Right lobe of liver (tissue), 4 donors: ENCODE results near the gene CHKA.

Experiments used
- POLR2A ChIP-seq: fragments of 450-650 bp; IDR thresholded peaks from one replicate; pipeline ENCODE4 v1.6.1; 2017; ENCODE audit warnings: antibody characterized with exemption, mild to moderate bottlenecking
- TF ChIP-seq, protein P1 (sequence below), 4 donors: fragments of 200-600 bp in 3 of 4; fragments of 450-650 bp in 1 of 4; IDR thresholded peaks; one replicate each; pipeline versions ENCODE4 v1.5.1 to v1.8.0; 2016 to 2022; ENCODE audit warnings: antibody characterized with exemption in 4 of 4, mild to moderate bottlenecking in 2 of 4
- donor health status: DM: no; HTN: no; CAD: no.
- donor health status: DM: no; HTN: no; CAD: no.
- donor health status: DM: no; HTN: yes; CAD: no.

DNA sequence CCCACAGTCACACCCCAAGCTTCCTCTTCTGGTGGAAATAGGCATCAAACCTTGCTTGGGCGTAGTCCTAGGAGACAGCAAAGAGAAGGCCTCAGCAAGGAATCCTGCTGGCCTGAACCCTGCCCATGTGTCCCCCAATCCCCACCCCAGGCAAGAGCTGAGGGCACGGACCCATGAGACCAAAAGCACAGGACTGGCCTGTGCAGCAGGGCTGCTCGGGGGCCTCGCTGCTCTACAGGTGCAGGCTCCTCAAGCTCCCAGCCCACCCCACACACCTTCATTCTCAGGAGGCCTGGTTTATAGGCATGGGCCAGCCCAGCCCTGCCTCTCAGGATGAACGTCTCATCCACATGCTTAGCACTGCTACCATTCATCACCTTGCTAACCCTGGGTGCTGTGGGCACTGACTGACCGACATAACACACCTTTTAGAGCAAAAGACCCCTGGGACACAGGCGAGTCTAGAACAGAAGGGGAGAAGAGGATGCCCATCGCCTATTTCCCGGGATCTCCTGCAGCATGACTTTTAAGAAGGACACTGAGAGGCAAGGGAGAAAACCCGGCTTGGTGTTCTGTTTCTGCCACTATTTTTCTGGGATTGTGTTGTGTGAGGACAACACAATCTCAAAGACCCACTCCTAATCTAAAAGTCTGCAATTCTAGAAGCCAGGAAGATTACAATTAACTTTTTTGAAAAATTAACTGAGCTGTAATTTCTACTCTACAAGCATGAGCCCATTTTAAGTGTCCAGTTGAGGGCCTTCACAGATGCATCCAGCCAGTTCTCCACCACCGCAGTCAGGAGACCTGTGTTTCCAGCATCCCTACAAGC lies 67.0 kb downstream of the CHKA start:
- TF ChIP-seq POLR2A, result no peak
- TF ChIP-seq, protein P1, sequence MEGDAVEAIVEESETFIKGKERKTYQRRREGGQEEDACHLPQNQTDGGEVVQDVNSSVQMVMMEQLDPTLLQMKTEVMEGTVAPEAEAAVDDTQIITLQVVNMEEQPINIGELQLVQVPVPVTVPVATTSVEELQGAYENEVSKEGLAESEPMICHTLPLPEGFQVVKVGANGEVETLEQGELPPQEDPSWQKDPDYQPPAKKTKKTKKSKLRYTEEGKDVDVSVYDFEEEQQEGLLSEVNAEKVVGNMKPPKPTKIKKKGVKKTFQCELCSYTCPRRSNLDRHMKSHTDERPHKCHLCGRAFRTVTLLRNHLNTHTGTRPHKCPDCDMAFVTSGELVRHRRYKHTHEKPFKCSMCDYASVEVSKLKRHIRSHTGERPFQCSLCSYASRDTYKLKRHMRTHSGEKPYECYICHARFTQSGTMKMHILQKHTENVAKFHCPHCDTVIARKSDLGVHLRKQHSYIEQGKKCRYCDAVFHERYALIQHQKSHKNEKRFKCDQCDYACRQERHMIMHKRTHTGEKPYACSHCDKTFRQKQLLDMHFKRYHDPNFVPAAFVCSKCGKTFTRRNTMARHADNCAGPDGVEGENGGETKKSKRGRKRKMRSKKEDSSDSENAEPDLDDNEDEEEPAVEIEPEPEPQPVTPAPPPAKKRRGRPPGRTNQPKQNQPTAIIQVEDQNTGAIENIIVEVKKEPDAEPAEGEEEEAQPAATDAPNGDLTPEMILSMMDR (IDR thresholded peaks at IDR 0.05), result no peak
